Neural cell (in vitro differentiated cells): ENCODE data around the gene IL21. TPM values are rescaled to one million over a fixed set of nuclear protein-coding genes. Genes with fewer than 3 reads are reported as not detected.

Experiments
- H2AFZ ChIP-seq: fragments of 200-600, 300-800 bp; sonication (generic), shearing (Covaris generic); 2 replicates; pipeline ENCODE4 v1.6.0; 2014; ENCODE audit warnings: low read depth, mild to moderate bottlenecking, antibody characterized with exemption, low read length, moderate library complexity
- H3F3A ChIP-seq: fragments of 200-600 bp; shearing (Covaris generic); 2 replicates; pipeline ENCODE4 v1.6.1; 2016; ENCODE audit warnings: mild to moderate bottlenecking, moderate library complexity, mixed read lengths, antibody characterized with exemption, low read length; ENCODE audit not compliant: insufficient read depth, poor library complexity, severe bottlenecking
- H3K27ac ChIP-seq: fragments of 200-600, 300-800 bp; sonication (generic), shearing (Covaris generic); 2 replicates; pipeline ENCODE4 v1.5.1; 2014; ENCODE audit warnings: mild to moderate bottlenecking, low read length, moderate library complexity
- H3K27me3 ChIP-seq: fragments of 300-800, 200-600 bp; sonication (generic), shearing (Covaris generic); 2 replicates; pipeline ENCODE4 v1.6.0; 2014; ENCODE audit warnings: mild to moderate bottlenecking, low read depth, low read length, moderate library complexity; ENCODE audit not compliant: insufficient read depth
- H3K36me3 ChIP-seq: fragments of 300-800, 200-600 bp; sonication (generic), shearing (Covaris generic); 2 replicates; pipeline ENCODE4 v1.5.1; 2014; ENCODE audit warnings: mild to moderate bottlenecking, antibody characterized with exemption, low read length, moderate library complexity; ENCODE audit not compliant: insufficient read depth
- H3K4me2 ChIP-seq: fragments of 300-800, 200-600 bp; sonication (generic), shearing (Covaris generic); 2 replicates; pipeline ENCODE4 v1.6.0; 2014; ENCODE audit warnings: mild to moderate bottlenecking, low read length
- H3K4me3 ChIP-seq: fragments of 300-800, 200-600 bp; sonication (generic), shearing (Covaris generic); 2 replicates; pipeline ENCODE4 v1.5.1; 2014; ENCODE audit warnings: mild to moderate bottlenecking, low read length, moderate library complexity
- H3K79me2 ChIP-seq: fragments of 200-600 bp; shearing (Covaris generic); replicated peaks from 2 replicates; pipeline ENCODE4 v1.6.0; 2014; ENCODE audit warnings: mild to moderate bottlenecking, low read length, moderate library complexity; ENCODE audit not compliant: insufficient read depth
- H3K9ac ChIP-seq: fragments of 300-800, 200-600 bp; sonication (generic), shearing (Covaris generic); 2 replicates; pipeline ENCODE4 v1.6.1; 2016; ENCODE audit warnings: mild to moderate bottlenecking, low read length, mixed read lengths
- H3K9me2 ChIP-seq: fragments of 200-600 bp; shearing (Covaris generic); 2 replicates; pipeline ENCODE4 v1.6.1; 2016; ENCODE audit warnings: mild to moderate bottlenecking, low read length, mixed read lengths; ENCODE audit not compliant: insufficient read depth
- H3K9me3 ChIP-seq: fragments of 200-600, 300-800 bp; sonication (generic), shearing (Covaris generic); 2 replicates; pipeline ENCODE4 v1.6.1; 2016; ENCODE audit warnings: mild to moderate bottlenecking, mixed run types, low read length, moderate library complexity, mixed read lengths
- H4K20me1 ChIP-seq: fragments of 200-600 bp; shearing (Covaris generic); 2 replicates; pipeline ENCODE4 v1.6.1; 2016; ENCODE audit warnings: mild to moderate bottlenecking, mixed run types; ENCODE audit not compliant: insufficient read depth
- EP300 ChIP-seq: fragments of 450-650 bp; conservative IDR thresholded peaks from 2 replicates; pipeline ENCODE4 v1.6.1; 2014; ENCODE audit warnings: antibody characterized with exemption, mild to moderate bottlenecking, moderate library complexity; ENCODE audit not compliant: poor library complexity, severe bottlenecking
- EZH2 ChIP-seq: fragments of 200-600, 300-800 bp; shearing (Covaris generic), sonication (generic); IDR thresholded peaks from 2 replicates; pipeline ENCODE4 v1.6.1; 2014; ENCODE audit warnings: antibody characterized with exemption, low read length, borderline replicate concordance, mild to moderate bottlenecking; ENCODE audit not compliant: insufficient read depth, poor library complexity, severe bottlenecking
- MXI1 ChIP-seq: fragments of 450-650 bp; conservative IDR thresholded peaks from 2 replicates; pipeline ENCODE4 v1.6.1; 2014; ENCODE audit warnings: antibody characterized with exemption, mild to moderate bottlenecking; ENCODE audit not compliant: poor library complexity, severe bottlenecking
- POLR2AphosphoS5 ChIP-seq: IDR thresholded peaks from 2 replicates; pipeline ENCODE4 v1.6.1; 2012
- RAD21 ChIP-seq: fragments of 450-650 bp; conservative IDR thresholded peaks from 2 replicates; pipeline ENCODE4 v1.6.1; 2014; ENCODE audit warnings: antibody characterized with exemption, mild to moderate bottlenecking, moderate library complexity
- SMC3 ChIP-seq: fragments of 450-650 bp; conservative IDR thresholded peaks from 2 replicates; pipeline ENCODE4 v1.6.1; 2014; ENCODE audit warnings: antibody characterized with exemption, mild to moderate bottlenecking, moderate library complexity; ENCODE audit not compliant: poor library complexity
- TAF1 ChIP-seq: IDR thresholded peaks from 2 replicates; pipeline ENCODE4 v1.6.1; 2012; ENCODE audit warnings: low read depth
- polyA plus RNA-seq: library from polyadenylated mRNA; depleted of rRNA; stranded (reverse); fragments of >200 nt; gene quantifications from 2 replicates; pipeline ENCODE4 v1.2.3, GENCODE V29; 2014
- TF ChIP-seq, protein P1 (sequence below): fragments of 450-650 bp; IDR thresholded peaks from 2 replicates; pipeline ENCODE4 v1.5.1; 2014; ENCODE audit warnings: antibody characterized with exemption, mild to moderate bottlenecking, moderate library complexity; ENCODE audit not compliant: poor library complexity, severe bottlenecking
- TF ChIP-seq, protein P2 (sequence below): IDR thresholded peaks from 2 replicates; pipeline ENCODE4 v1.6.1; 2012; ENCODE audit warnings: borderline replicate concordance

IL21 gene
- polyA plus RNA-seq, 1 donor from 2014 or later: not detected

DNA sequence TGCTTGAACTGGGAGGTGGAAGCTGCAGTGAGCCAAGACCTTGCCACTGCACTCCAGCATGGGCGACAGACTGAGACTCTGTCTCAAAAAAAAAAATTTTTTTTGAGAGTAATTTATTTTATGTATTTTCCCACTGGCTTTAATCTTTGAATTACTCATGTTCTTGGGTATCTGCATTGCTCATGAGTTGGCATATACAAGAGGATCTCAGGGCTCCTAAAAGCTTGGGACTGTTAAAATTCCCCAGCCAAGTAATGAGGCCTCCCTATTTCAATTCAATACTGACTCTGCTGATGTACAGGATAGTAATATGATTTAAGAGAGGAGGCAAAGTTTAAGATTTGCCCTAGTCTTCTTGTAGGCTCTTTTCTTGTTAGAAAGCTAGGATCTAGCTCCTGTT lies 6.2 kb downstream of the IL21 start:
- Histone ChIP-seq H3K9me3 (no peaks in the 10 kb centered on the region), H3K4me3 (no peak overlapping the region), H4K20me1 (no peaks in the 10 kb centered on the region), H3K27me3 (no peaks in the 10 kb centered on the region), H3K9ac (no peak overlapping the region), H2AFZ (no peak overlapping the region), H3K79me2 (no peaks in the 10 kb centered on the region), H3K9me2 (no peaks in the 10 kb centered on the region), H3K4me2 (no peak overlapping the region), H3K27ac (no peak overlapping the region), H3F3A (no peaks in the 10 kb centered on the region), H3K36me3 (no peaks in the 10 kb centered on the region)
- TF ChIP-seq TAF1 (no peak), POLR2AphosphoS5 (no peak), SMC3 (no peak), RAD21 (no peak), EP300 (no peak), MXI1 (no peak), EZH2 (no peak)
- TF ChIP-seq, protein P1, sequence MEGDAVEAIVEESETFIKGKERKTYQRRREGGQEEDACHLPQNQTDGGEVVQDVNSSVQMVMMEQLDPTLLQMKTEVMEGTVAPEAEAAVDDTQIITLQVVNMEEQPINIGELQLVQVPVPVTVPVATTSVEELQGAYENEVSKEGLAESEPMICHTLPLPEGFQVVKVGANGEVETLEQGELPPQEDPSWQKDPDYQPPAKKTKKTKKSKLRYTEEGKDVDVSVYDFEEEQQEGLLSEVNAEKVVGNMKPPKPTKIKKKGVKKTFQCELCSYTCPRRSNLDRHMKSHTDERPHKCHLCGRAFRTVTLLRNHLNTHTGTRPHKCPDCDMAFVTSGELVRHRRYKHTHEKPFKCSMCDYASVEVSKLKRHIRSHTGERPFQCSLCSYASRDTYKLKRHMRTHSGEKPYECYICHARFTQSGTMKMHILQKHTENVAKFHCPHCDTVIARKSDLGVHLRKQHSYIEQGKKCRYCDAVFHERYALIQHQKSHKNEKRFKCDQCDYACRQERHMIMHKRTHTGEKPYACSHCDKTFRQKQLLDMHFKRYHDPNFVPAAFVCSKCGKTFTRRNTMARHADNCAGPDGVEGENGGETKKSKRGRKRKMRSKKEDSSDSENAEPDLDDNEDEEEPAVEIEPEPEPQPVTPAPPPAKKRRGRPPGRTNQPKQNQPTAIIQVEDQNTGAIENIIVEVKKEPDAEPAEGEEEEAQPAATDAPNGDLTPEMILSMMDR: no peak
- TF ChIP-seq, protein P2, sequence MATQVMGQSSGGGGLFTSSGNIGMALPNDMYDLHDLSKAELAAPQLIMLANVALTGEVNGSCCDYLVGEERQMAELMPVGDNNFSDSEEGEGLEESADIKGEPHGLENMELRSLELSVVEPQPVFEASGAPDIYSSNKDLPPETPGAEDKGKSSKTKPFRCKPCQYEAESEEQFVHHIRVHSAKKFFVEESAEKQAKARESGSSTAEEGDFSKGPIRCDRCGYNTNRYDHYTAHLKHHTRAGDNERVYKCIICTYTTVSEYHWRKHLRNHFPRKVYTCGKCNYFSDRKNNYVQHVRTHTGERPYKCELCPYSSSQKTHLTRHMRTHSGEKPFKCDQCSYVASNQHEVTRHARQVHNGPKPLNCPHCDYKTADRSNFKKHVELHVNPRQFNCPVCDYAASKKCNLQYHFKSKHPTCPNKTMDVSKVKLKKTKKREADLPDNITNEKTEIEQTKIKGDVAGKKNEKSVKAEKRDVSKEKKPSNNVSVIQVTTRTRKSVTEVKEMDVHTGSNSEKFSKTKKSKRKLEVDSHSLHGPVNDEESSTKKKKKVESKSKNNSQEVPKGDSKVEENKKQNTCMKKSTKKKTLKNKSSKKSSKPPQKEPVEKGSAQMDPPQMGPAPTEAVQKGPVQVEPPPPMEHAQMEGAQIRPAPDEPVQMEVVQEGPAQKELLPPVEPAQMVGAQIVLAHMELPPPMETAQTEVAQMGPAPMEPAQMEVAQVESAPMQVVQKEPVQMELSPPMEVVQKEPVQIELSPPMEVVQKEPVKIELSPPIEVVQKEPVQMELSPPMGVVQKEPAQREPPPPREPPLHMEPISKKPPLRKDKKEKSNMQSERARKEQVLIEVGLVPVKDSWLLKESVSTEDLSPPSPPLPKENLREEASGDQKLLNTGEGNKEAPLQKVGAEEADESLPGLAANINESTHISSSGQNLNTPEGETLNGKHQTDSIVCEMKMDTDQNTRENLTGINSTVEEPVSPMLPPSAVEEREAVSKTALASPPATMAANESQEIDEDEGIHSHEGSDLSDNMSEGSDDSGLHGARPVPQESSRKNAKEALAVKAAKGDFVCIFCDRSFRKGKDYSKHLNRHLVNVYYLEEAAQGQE: no peak

DNA sequence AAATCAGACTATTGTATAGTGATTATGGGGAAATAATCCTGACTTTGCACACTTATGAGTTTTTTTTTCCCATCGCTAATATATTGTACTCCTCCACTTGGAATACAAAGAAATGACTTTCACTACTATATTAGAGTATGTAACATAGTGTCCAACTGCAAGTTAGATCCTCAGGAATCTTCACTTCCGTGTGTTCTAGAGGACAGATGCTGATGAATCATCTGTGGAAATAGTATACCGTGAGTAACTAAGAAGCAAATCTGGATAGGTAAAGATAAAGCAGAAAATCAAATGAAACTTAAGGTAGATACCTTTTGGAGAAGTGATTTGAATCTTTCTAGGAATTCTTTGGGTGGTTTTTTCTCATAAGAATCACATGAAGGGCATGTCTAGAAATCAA lies 8.3 kb downstream of the IL21 start:
- no peaks in the 10 kb centered on the region for H3K36me3 ChIP-seq

More for the DNA sequence above, 8.3 kb downstream of the IL21 start:
- TF ChIP-seq RAD21 (no peak), EP300 (no peak), POLR2AphosphoS5 (no peak), MXI1 (no peak), SMC3 (no peak), TAF1 (no peak)
- TF ChIP-seq, protein P2: no peak
- TF ChIP-seq, protein P1: no peak
- H4K20me1 ChIP-seq: no peaks in the 10 kb centered on the region
- no peak overlapping the region for H3K9ac ChIP-seq
- no peak overlapping the region for H3K27ac ChIP-seq
- no peaks in the 10 kb centered on the region for H3K79me2 ChIP-seq
- no peak overlapping the region for H3K4me2 ChIP-seq
- no peak overlapping the region for H2AFZ ChIP-seq
- no peak overlapping the region for H3K4me3 ChIP-seq
- no peaks in the 10 kb centered on the region for H3K9me2 ChIP-seq
- no peaks in the 10 kb centered on the region for H3K27me3 ChIP-seq
- no peaks in the 10 kb centered on the region for H3F3A ChIP-seq
- no peaks in the 10 kb centered on the region for H3K9me3 ChIP-seq
